ENCODE measurements around the gene NXNL2. TPM values are rescaled to one million over a fixed set of nuclear protein-coding genes. Genes with fewer than 3 reads are reported as not detected.

NXNL2 gene
- total RNA-seq, 1 donor from 2014 or later: not detected

- no peak for DNase-seq (ENCODE audit: low spot score, unreplicated experiment)
- H3K36me3 Mint-ChIP-seq (ENCODE audit: insufficient read depth): no peaks in the 10 kb centered on the region
- H3K27me3 Mint-ChIP-seq: peaks cover 26% of the 10 kb centered on the region
- no peak overlapping the region for H3K27ac Mint-ChIP-seq
- no peaks in the 10 kb centered on the region for H3K9me3 Mint-ChIP-seq (ENCODE audit: low read depth)
- peaks cover 3% of the 10 kb centered on the region for H3K4me1 Mint-ChIP-seq (ENCODE audit: low read depth)
- no peak overlapping the region for H3K4me3 Mint-ChIP-seq (ENCODE audit: low read depth)
- TF ChIP-seq CTCF (IDR thresholded peaks at IDR 0.05; ENCODE audit: unreplicated experiment): no peak
Measured at GRCh38 chr9:88524911-88525310, 10.1 kb upstream of the NXNL2 start.

- no peak for DNase-seq (ENCODE audit: low spot score, unreplicated experiment)
- no peaks in the 10 kb centered on the region for H3K36me3 Mint-ChIP-seq (ENCODE audit: insufficient read depth)
- peaks cover 51% of the 10 kb centered on the region for H3K27me3 Mint-ChIP-seq
- no peak for TF ChIP-seq CTCF (IDR thresholded peaks at IDR 0.05; ENCODE audit: unreplicated experiment)
- H3K4me3 Mint-ChIP-seq (ENCODE audit: low read depth): no peak overlapping the region
- no peak overlapping the region for H3K27ac Mint-ChIP-seq
- peaks cover 14% of the 10 kb centered on the region for H3K4me1 Mint-ChIP-seq (ENCODE audit: low read depth)
- no peaks in the 10 kb centered on the region for H3K9me3 Mint-ChIP-seq (ENCODE audit: low read depth)
Measured at GRCh38 chr9:88527618-88528017, 7.4 kb upstream of the NXNL2 start.

- no peak overlapping the region for H3K4me3 Mint-ChIP-seq (ENCODE audit: low read depth)
- H3K9me3 Mint-ChIP-seq (ENCODE audit: low read depth): no peaks in the 10 kb centered on the region
- no peak for TF ChIP-seq CTCF (IDR thresholded peaks at IDR 0.05; ENCODE audit: unreplicated experiment)
- no peak overlapping the region for H3K27ac Mint-ChIP-seq
- no peak for DNase-seq (ENCODE audit: low spot score, unreplicated experiment)
- peaks cover 57% of the 10 kb centered on the region for H3K27me3 Mint-ChIP-seq
- no peaks in the 10 kb centered on the region for H3K36me3 Mint-ChIP-seq (ENCODE audit: insufficient read depth)
- H3K4me1 Mint-ChIP-seq (ENCODE audit: low read depth): peaks cover 15% of the 10 kb centered on the region
Measured at GRCh38 chr9:88528080-88528790, 6.7 kb upstream of the NXNL2 start.

GRCh38 chr9:88529496-88529895 is 5.5 kb upstream of the NXNL2 start:
- no peak for DNase-seq (ENCODE audit: low spot score, unreplicated experiment)
- Mint-ChIP-seq H3K4me1 (ENCODE audit: low read depth) (peaks cover 18% of the 10 kb centered on the region), H3K9me3 (ENCODE audit: low read depth) (no peaks in the 10 kb centered on the region), H3K4me3 (ENCODE audit: low read depth) (no peak overlapping the region), H3K27ac (no peak overlapping the region), H3K36me3 (ENCODE audit: insufficient read depth) (no peaks in the 10 kb centered on the region), H3K27me3 (peaks cover 66% of the 10 kb centered on the region)
- no peak for TF ChIP-seq CTCF (IDR thresholded peaks at IDR 0.05; ENCODE audit: unreplicated experiment)

- H3K27me3 Mint-ChIP-seq: peaks cover 66% of the 10 kb centered on the region
- no peak overlapping the region for H3K4me3 Mint-ChIP-seq (ENCODE audit: low read depth)
- no peaks in the 10 kb centered on the region for H3K36me3 Mint-ChIP-seq (ENCODE audit: insufficient read depth)
- H3K27ac Mint-ChIP-seq: no peak overlapping the region
- H3K4me1 Mint-ChIP-seq (ENCODE audit: low read depth): peaks cover 18% of the 10 kb centered on the region
- no peaks in the 10 kb centered on the region for H3K9me3 Mint-ChIP-seq (ENCODE audit: low read depth)
- TF ChIP-seq CTCF (IDR thresholded peaks at IDR 0.05; ENCODE audit: unreplicated experiment): no peak
- DNase-seq (ENCODE audit: low spot score, unreplicated experiment): no peak
Measured at GRCh38 chr9:88530051-88530450, 4.9 kb upstream of the NXNL2 start.

Data from progenitor cell of endocrine pancreas (in vitro differentiated cells).